ENCODE data around the gene GHR. TPM values are rescaled to one million over a fixed set of nuclear protein-coding genes. Genes with fewer than 3 reads are reported as not detected.
A peak's percentile ranks its signal among the peaks of the same experiment; 100 is the strongest.

The GHR gene
- total and polyA plus RNA-seq, 2 donors from 2014 or later = 3.7 to 6.5 TPM

DNA sequence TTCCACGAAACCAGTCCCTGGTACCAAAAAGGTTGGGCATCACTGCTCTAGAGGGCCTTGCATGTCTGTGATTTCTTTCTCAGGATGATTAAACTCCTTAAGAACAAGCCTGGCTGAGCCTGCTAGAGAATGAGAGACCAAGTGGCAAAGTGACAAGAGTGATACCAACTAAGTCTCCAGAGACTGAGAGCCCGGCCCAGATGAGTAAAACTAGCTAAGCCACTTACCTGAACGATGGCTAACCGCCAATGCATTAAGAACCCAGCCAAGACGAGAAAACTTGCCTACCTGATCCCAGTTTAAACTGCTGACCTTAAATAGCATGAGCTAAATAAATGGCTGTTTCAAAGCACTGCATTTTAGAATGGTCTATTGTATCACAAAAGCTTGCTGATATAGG, 327.8 kb downstream of the GHR start:
- H3K4me1 ChIP-seq (ENCODE audit: control insufficient read depth in 2 of 3, insufficient read depth in 2 of 3, low read depth in 1 of 3, low read length in 3 of 3) = no peaks in the 10 kb centered on the region
- FAIRE-seq (no peak), DNase-seq (no peak)
- no peaks in the 10 kb centered on the region for H3K27me3 ChIP-seq (ENCODE audit: control insufficient read depth, insufficient read depth, low read length)
- H3K27ac ChIP-seq (ENCODE audit: low read depth in 2 of 2, low read length in 2 of 2) = no peak overlapping the region
- TF ChIP-seq, protein P1, sequence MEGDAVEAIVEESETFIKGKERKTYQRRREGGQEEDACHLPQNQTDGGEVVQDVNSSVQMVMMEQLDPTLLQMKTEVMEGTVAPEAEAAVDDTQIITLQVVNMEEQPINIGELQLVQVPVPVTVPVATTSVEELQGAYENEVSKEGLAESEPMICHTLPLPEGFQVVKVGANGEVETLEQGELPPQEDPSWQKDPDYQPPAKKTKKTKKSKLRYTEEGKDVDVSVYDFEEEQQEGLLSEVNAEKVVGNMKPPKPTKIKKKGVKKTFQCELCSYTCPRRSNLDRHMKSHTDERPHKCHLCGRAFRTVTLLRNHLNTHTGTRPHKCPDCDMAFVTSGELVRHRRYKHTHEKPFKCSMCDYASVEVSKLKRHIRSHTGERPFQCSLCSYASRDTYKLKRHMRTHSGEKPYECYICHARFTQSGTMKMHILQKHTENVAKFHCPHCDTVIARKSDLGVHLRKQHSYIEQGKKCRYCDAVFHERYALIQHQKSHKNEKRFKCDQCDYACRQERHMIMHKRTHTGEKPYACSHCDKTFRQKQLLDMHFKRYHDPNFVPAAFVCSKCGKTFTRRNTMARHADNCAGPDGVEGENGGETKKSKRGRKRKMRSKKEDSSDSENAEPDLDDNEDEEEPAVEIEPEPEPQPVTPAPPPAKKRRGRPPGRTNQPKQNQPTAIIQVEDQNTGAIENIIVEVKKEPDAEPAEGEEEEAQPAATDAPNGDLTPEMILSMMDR (IDR thresholded peaks at IDR 0.05; ENCODE audit: borderline replicate concordance, extremely low read depth, insufficient read depth) = no peak
- no peaks in the 10 kb centered on the region for H3K9me3 ChIP-seq (ENCODE audit: control insufficient read depth in 2 of 3, insufficient read depth in 1 of 3, low read length in 3 of 3)
- intact Hi-C loops (cut with DNase I) = no loop called here
- H3K4me3 ChIP-seq (ENCODE audit: low read length in 3 of 3) = no peak overlapping the region
- H3K9ac ChIP-seq (ENCODE audit: low read length in 3 of 3) = no peak overlapping the region
- no peaks in the 10 kb centered on the region for H3K36me3 ChIP-seq (ENCODE audit: control insufficient read depth in 2 of 3, insufficient read depth in 3 of 3, low read length in 3 of 3)

DNA sequence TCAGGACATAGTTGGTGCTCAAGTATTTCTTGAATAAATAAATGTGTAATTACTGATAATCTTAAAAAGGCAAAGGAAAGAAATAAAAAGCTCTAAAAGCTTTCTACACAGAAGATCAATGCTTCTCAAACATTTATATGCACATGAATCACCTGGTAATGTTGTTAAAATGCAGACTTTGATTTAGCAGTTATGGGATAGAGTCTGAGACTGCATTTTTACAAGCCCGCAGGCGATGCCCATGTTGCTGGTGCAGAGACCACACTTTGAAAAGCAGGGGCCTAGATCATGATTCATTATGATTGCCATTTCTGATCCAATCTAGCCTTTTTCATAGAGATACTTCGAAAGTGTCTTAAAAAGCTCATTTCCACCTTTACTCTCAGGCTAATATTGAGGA, 329.9 kb downstream of the GHR start:
- Histone ChIP-seq H3K4me1 (ENCODE audit: control insufficient read depth in 2 of 3, insufficient read depth in 2 of 3, low read depth in 1 of 3, low read length in 3 of 3) (peaks cover 0 to 2% (median 0%) of the 10 kb centered on the region in 3 donors), H3K9me3 (ENCODE audit: control insufficient read depth in 2 of 3, insufficient read depth in 1 of 3, low read length in 3 of 3) (no peaks in the 10 kb centered on the region), H3K27me3 (ENCODE audit: control insufficient read depth, insufficient read depth, low read length) (no peaks in the 10 kb centered on the region), H3K36me3 (ENCODE audit: control insufficient read depth in 2 of 3, insufficient read depth in 3 of 3, low read length in 3 of 3) (no peaks in the 10 kb centered on the region), H3K9ac (ENCODE audit: low read length in 3 of 3) (no peak overlapping the region), H3K27ac (ENCODE audit: low read depth in 2 of 2, low read length in 2 of 2) (no peak overlapping the region), H3K4me3 (ENCODE audit: low read length in 3 of 3) (no peak overlapping the region)
- TF ChIP-seq, protein P1 (IDR thresholded peaks at IDR 0.05; ENCODE audit: borderline replicate concordance, extremely low read depth, insufficient read depth) = no peak
- intact Hi-C loops (cut with DNase I) = no loop called here
- FAIRE-seq (no peak), DNase-seq (no peak)

DNA sequence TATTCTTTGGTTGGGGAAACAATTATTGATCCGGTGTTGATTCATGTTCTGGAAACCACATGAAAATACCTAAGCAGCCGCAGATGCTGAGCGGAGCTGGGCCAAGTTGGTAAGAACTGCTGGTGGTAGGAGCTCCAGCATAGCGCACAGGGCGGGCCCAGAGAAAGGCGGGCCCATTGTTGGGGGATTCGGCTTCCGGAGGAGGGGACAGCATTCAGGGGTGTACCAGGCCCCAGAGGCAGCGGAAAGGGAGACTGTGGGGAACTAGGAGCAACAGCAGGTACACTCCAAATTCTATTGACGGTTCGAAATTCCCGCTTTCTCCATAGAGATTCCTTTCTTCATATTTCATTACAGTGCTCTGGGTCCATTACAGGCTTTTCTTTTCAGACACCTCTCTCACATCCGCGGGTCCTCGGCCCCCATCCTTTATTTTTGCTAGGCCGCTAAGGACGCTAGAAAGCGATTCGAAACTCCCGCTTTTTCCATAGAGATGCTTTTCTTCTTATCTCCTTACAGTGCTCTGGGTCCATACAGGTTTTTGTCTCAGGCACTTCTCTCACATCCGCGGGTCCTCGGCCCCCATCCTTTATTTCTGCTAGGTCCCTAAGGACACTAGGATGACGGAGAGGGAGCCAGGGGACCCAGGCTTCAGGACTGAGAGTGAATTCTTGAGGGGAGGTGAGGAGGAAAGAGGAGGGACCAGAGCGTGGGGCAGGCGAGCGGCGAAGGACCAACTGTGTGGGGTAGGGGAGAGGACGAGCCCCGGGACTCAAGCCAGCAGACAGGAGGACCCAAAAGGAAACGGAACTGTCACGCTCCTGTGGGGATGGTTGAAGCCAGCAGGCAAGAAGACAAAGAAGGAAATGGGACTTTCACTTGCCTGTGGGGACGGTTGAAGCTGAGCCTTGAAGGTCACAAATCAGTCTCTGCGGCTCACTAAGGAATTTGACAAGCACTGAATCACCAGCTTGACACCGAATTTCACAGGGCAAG, 333.7 kb downstream of the GHR start, which contains the start of gene CCDC152:
Gene CCDC152, plus strand, starts transcription at position 213 of the 996 bp plus-strand sequence. CDS start 2,304 bp downstream, outside the sequence.
- no peak within 1 kb of the TSS for H3K9ac ChIP-seq (ENCODE audit: low read length in 3 of 3)
- peak within 1 kb of the TSS; percentile 0 to 51 (median 30) for H3K4me3 ChIP-seq (ENCODE audit: low read length in 3 of 3)
- H3K36me3 ChIP-seq (ENCODE audit: control insufficient read depth in 2 of 3, insufficient read depth in 3 of 3, low read length in 3 of 3) = no peaks in the 10 kb centered on the region
- TF ChIP-seq, protein P1 (IDR thresholded peaks at IDR 0.05; ENCODE audit: borderline replicate concordance, extremely low read depth, insufficient read depth) = no peak
- intact Hi-C loops (cut with DNase I) = no loop called here
- H3K4me1 ChIP-seq (ENCODE audit: control insufficient read depth in 2 of 3, insufficient read depth in 2 of 3, low read depth in 1 of 3, low read length in 3 of 3) = peaks cover 0 to 2% (median 0%) of the 10 kb centered on the region in 3 donors
- H3K27me3 ChIP-seq (ENCODE audit: control insufficient read depth, insufficient read depth, low read length) = no peaks in the 10 kb centered on the region
- DNase-seq = peak; percentile 29 to 69 (median 39)
- FAIRE-seq = no peak
- no peak within 1 kb of the TSS for H3K27ac ChIP-seq (ENCODE audit: low read depth in 2 of 2, low read length in 2 of 2)
- no peaks in the 10 kb centered on the region for H3K9me3 ChIP-seq (ENCODE audit: control insufficient read depth in 2 of 3, insufficient read depth in 1 of 3, low read length in 3 of 3)
